Stimulated activated naive CD8-positive, alpha-beta T cell treated with anti-CD3 and anti-CD28 coated beads, Interleukin-15, Interleukin-2, amounts not matched to agents 100 U/mL and 50 U/mL, for 24 hours (primary cell): ENCODE measurements around the gene CDK2.
"Not testable (repeated sequence)": the region's sequence is repeated elsewhere in the genome, so short reads cannot be mapped to it uniquely, and the experiment has no call there.

Experiments used
- ATAC-seq: fragments of 150-1000 bp; cut with Tn5 transposase; one replicate; pipeline ENCODE4 v1.10.0; 2021
- DNase-seq: peaks from one replicate; pipeline ENCODE4 v3.0.0; 2021

CDK2 gene

GRCh38 chr12:55981882-55982281, 15.3 kb downstream of the CDK2 start:
- not testable (repeated sequence) for ATAC-seq, DNase-seq

- ATAC-seq, result no peak
- no peak for DNase-seq
Measured at GRCh38 chr12:55982319-55982936, 15.8 kb downstream of the CDK2 start.

GRCh38 chr12:55983232-55983842, 16.7 kb downstream of the CDK2 start:
- DNase-seq (no peak), ATAC-seq (no peak)

GRCh38 chr12:55984861-55985260, 18.2 kb downstream of the CDK2 start:
- DNase-seq (no peak), ATAC-seq (no peak)

- DNase-seq (no peak), ATAC-seq (no peak)
Measured at GRCh38 chr12:55985341-55985740, 18.7 kb downstream of the CDK2 start.

GRCh38 chr12:55985976-55986375, 19.3 kb downstream of the CDK2 start:
- DNase-seq, ATAC-seq: not testable (repeated sequence)

GRCh38 chr12:55991110-55991509, 24.5 kb downstream of the CDK2 start:
- no peak for ATAC-seq

GRCh38 chr12:55993230-55993853, 26.7 kb downstream of the CDK2 start:
- no peak for ATAC-seq
- no peak for DNase-seq

More at GRCh38 chr12:55991110-55991509, 24.5 kb downstream of the CDK2 start:
- DNase-seq, result no peak

- no peak for ATAC-seq
- no peak for DNase-seq
Measured at GRCh38 chr12:55995366-55995765, 28.7 kb downstream of the CDK2 start.

- ATAC-seq (peak; percentile 42), DNase-seq (peak; percentile 68)
Measured at GRCh38 chr12:55996201-55996714, 29.6 kb downstream of the CDK2 start.

- peak; percentile 80 for ATAC-seq
- DNase-seq, result peak; percentile 63
Measured at GRCh38 chr12:55996715-55997534, 30.3 kb downstream of the CDK2 start, which contains the start of gene SUOX. Gene SUOX (plus strand): TSS chr12:55997276. CDS start chr12:56002222, 4,946 bp downstream.

GRCh38 chr12:55997535-55997859, 30.9 kb downstream of the CDK2 start:
- DNase-seq (no peak), ATAC-seq (peak; percentile 25)

- DNase-seq, ATAC-seq: not testable (repeated sequence)
Measured at GRCh38 chr12:55999522-55999921, 32.9 kb downstream of the CDK2 start.

- DNase-seq, result not testable (repeated sequence)
Measured at GRCh38 chr12:55999999-56000540, 33.4 kb downstream of the CDK2 start.

GRCh38 chr12:56001487-56002100, 35.0 kb downstream of the CDK2 start:
- no peak for ATAC-seq
- no peak for DNase-seq

More at GRCh38 chr12:55999999-56000540, 33.4 kb downstream of the CDK2 start:
- not testable (repeated sequence) for ATAC-seq

- ATAC-seq, result not testable (repeated sequence)
Measured at GRCh38 chr12:56003376-56003775, 36.7 kb downstream of the CDK2 start.

GRCh38 chr12:56004211-56004610, 37.6 kb downstream of the CDK2 start:
- no peak for ATAC-seq

More at GRCh38 chr12:56003376-56003775, 36.7 kb downstream of the CDK2 start:
- DNase-seq, result not testable (repeated sequence)

GRCh38 chr12:56007564-56008559, 41.2 kb downstream of the CDK2 start:
- ATAC-seq (peak; percentile 60), DNase-seq (peak; percentile 79)

More at GRCh38 chr12:56004211-56004610, 37.6 kb downstream of the CDK2 start:
- no peak for DNase-seq

- no peak for DNase-seq
- no peak for ATAC-seq
Measured at GRCh38 chr12:56010111-56010570, 43.5 kb downstream of the CDK2 start.
